ENCODE data around the gene OR4K17. TPM values are rescaled to one million over a fixed set of nuclear protein-coding genes. Genes with fewer than 3 reads are reported as not detected.

The OR4K17 gene
- total and polyA plus RNA-seq, 10 of the 15 experiments (the other 5 are each of a cell fraction or from before 2014, with no cell fraction given), result not detected

GRCh38 chr14:20093442-20093841 is 17.1 kb upstream of the OR4K17 start:
- Histone ChIP-seq H3K79me2 (ENCODE audit: control insufficient read depth, insufficient read depth, low read length) (no peaks in the 10 kb centered on the region), H3K27me3 (replicated peaks in 1 of 2; ENCODE audit: control insufficient read depth in 2 of 2, insufficient read depth in 2 of 2, low read length in 1 of 2) (no peaks in the 10 kb centered on the region), H4K20me1 (ENCODE audit: control insufficient read depth, insufficient read depth) (no peaks in the 10 kb centered on the region), H3K27ac (ENCODE audit: control insufficient read depth, insufficient read depth) (no peak overlapping the region), H3K9me3 (replicated peaks; ENCODE audit: control insufficient read depth, insufficient read depth, low read length) (no peaks in the 10 kb centered on the region), H3K4me1 (ENCODE audit: control insufficient read depth, insufficient read depth, low read length) (no peaks in the 10 kb centered on the region), H3K36me3 (ENCODE audit: control insufficient read depth in 2 of 2, insufficient read depth in 2 of 2, low read length in 1 of 2) (no peaks in the 10 kb centered on the region), H2AFZ (ENCODE audit: control insufficient read depth, low read depth, low read length) (no peak overlapping the region), H3K9ac (ENCODE audit: control insufficient read depth, insufficient read depth, low read length) (no peak overlapping the region), H3K4me2 (ENCODE audit: control insufficient read depth, insufficient read depth) (no peak overlapping the region), H3K4me3 (no peak overlapping the region)
- ChIA-PET SMC1A (ENCODE audit: uncharacterized antibody, unreplicated experiment) (no interaction called here), CTCF (no interaction called here), POLR2A (no interaction called here), RAD21 (ENCODE audit: unreplicated experiment) (no interaction called here)
- DNase-seq (ENCODE audit: low read depth, low spot score), result no peak
- intact Hi-C loops (cut with micrococcal nuclease; ENCODE audit: unreplicated experiment) (no loop called here), in situ Hi-C loops (cut with MboI) (loop anchor here (10.0 kb wide), 1 partner anchor 51 kb away; no protein-coding TSS in a partner anchor)
- FAIRE-seq, result no peak
- ATAC-seq, result no peak
- BruUV-seq (replicated peaks), result no TSS peak
- WGBS (ENCODE audit: insufficient coverage, insufficient replicate concordance, low lambda C conversion rate, missing lambda C conversion rate), result 23% methylated on average over 4 of the region's 4 CpGs
- TF ChIP-seq ELK1 (IDR thresholded peaks at IDR 0.05; ENCODE audit: low read depth, low read length) (no peak), POLR2AphosphoS2 (IDR thresholded peaks at IDR 0.05; ENCODE audit: low read depth, low read length) (no peak), NFIC (IDR thresholded peaks at IDR 0.05; ENCODE audit: low read depth, low read length) (no peak), CUX1 (IDR thresholded peaks at IDR 0.05; ENCODE audit: insufficient replicate concordance, low read depth, low read length) (no peak), E4F1 (IDR thresholded peaks at IDR 0.05; ENCODE audit: borderline replicate concordance, partially characterized antibody) (no peak), YBX1 (IDR thresholded peaks at IDR 0.05) (no peak), CEBPB (IDR thresholded peaks at IDR 0.05; ENCODE audit: borderline replicate concordance in 1 of 2, low read depth in 2 of 2, low read length in 2 of 2) (no peak), ESRRA (IDR thresholded peaks at IDR 0.05; ENCODE audit: low read length) (no peak), POU2F2 (IDR thresholded peaks at IDR 0.05; ENCODE audit: borderline replicate concordance, low read depth, low read length) (no peak), RAD51 (IDR thresholded peaks at IDR 0.05) (no peak), SIN3A (IDR thresholded peaks at IDR 0.05; ENCODE audit: low read depth, low read length) (no peak), POLR2A (IDR thresholded peaks at IDR 0.05; ENCODE audit: low read depth, low read length) (no peak), NR2C1 (IDR thresholded peaks at IDR 0.05) (no peak), CHD1 (IDR thresholded peaks at IDR 0.05; ENCODE audit: low read depth, low read length) (no peak), EGR1 (IDR thresholded peaks at IDR 0.05; ENCODE audit: borderline replicate concordance in 1 of 2, low read depth in 2 of 2, low read length in 2 of 2) (no peak)
- TF ChIP-seq, protein P1, sequence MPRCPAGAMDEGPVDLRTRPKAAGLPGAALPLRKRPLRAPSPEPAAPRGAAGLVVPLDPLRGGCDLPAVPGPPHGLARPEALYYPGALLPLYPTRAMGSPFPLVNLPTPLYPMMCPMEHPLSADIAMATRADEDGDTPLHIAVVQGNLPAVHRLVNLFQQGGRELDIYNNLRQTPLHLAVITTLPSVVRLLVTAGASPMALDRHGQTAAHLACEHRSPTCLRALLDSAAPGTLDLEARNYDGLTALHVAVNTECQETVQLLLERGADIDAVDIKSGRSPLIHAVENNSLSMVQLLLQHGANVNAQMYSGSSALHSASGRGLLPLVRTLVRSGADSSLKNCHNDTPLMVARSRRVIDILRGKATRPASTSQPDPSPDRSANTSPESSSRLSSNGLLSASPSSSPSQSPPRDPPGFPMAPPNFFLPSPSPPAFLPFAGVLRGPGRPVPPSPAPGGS (IDR thresholded peaks at IDR 0.05; ENCODE audit: borderline replicate concordance, insufficient read depth, low read depth, low read length, poor library complexity, severe bottlenecking), result no peak
